WTC11 (cell line): ENCODE results near the gene MAP1LC3B. TPM values are rescaled to one million over a fixed set of nuclear protein-coding genes. Genes with fewer than 3 reads are reported as not detected.

Experiments
- ATAC-seq: fragments of 200-7000 bp; cut with Tn5 transposase; 2 replicates; pipeline ENCODE4 v1.10.0; 2021; ENCODE audit warnings: mild to moderate bottlenecking, moderate library complexity
- CTCF ChIA-PET: fragments of 300-600 bp; sonication (Branson Sonifier 250); formaldehyde crosslinking; loops from one replicate; lab custom pipeline; 2021; ENCODE audit warnings: antibody characterized with exemption; lab: Charles Lee
- POLR2A ChIA-PET: fragments of 350-600 bp; sonication (Branson Sonifier 250); formaldehyde crosslinking; loops from one replicate; lab custom pipeline; 2021; ENCODE audit warnings: antibody characterized with exemption; lab: Charles Lee
- DNase-seq: peaks from one replicate; pipeline ENCODE4 v3.0.0; 2021; ENCODE audit warnings: low spot score
- H3K27ac Mint-ChIP-seq: 2 replicates; pipeline ENCODE4 v1.8.0; 2021; ENCODE audit warnings: mixed read lengths
- H3K27me3 Mint-ChIP-seq: 2 replicates; pipeline ENCODE4 v1.8.0; 2021; ENCODE audit warnings: low read depth, mild to moderate bottlenecking, moderate library complexity, mixed read lengths
- H3K36me3 Mint-ChIP-seq: 2 replicates; pipeline ENCODE4 v1.8.0; 2021; ENCODE audit warnings: mixed read lengths
- H3K4me1 Mint-ChIP-seq: 2 replicates; pipeline ENCODE4 v1.8.0; 2022; ENCODE audit warnings: mixed read lengths
- H3K4me3 Mint-ChIP-seq: 2 replicates; pipeline ENCODE4 v1.8.0; 2021; ENCODE audit warnings: mild to moderate bottlenecking, moderate library complexity, mixed read lengths
- H3K9me3 Mint-ChIP-seq: 2 replicates; pipeline ENCODE4 v1.8.0; 2021; ENCODE audit warnings: mixed read lengths
- AFF4 ChIP-seq: sonication (generic); formaldehyde crosslinking; IDR thresholded peaks from 2 replicates; pipeline ENCODE4 v1.8.1; 2023; ENCODE audit warnings: mild to moderate bottlenecking, missing genetic modification reagents, borderline replicate concordance
- ARID4B ChIP-seq: sonication (generic); formaldehyde crosslinking; IDR thresholded peaks from 2 replicates; pipeline ENCODE4 v1.8.0; 2023; ENCODE audit warnings: missing genetic modification reagents, mild to moderate bottlenecking, borderline replicate concordance
- E2F4 ChIP-seq: sonication (generic); formaldehyde crosslinking; IDR thresholded peaks from 2 replicates; pipeline ENCODE4 v1.8.1; 2022; ENCODE audit warnings: low read depth, mild to moderate bottlenecking, moderate library complexity, missing genetic modification reagents, borderline replicate concordance
- FOXK1 ChIP-seq: sonication (generic); formaldehyde crosslinking; IDR thresholded peaks from 2 replicates; pipeline ENCODE4 v1.8.0; 2022; ENCODE audit warnings: mild to moderate bottlenecking, moderate library complexity, missing genetic modification reagents
- NR3C1 ChIP-seq: sonication (generic); formaldehyde crosslinking; conservative IDR thresholded peaks from 2 replicates; pipeline ENCODE4 v1.8.1; 2023; ENCODE audit warnings: low read depth, mild to moderate bottlenecking, missing genetic modification reagents
- PRRX2 ChIP-seq: fragments of 250-450 bp; sonication (Bioruptor Pico); IDR thresholded peaks from 2 replicates; pipeline ENCODE4 v1.8.0; 2021; ENCODE audit warnings: mild to moderate bottlenecking
- TEAD4 ChIP-seq: sonication (generic); formaldehyde crosslinking; IDR thresholded peaks from 2 replicates; pipeline ENCODE4 v1.8.0; 2022; ENCODE audit warnings: mild to moderate bottlenecking, missing genetic modification reagents
- ZBTB21 ChIP-seq: sonication (generic); formaldehyde crosslinking; IDR thresholded peaks from 2 replicates; pipeline ENCODE4 v1.8.1; 2023; ENCODE audit warnings: mild to moderate bottlenecking, missing genetic modification reagents, borderline replicate concordance
- ZBTB43 ChIP-seq: sonication (generic); formaldehyde crosslinking; IDR thresholded peaks from 2 replicates; pipeline ENCODE4 v1.8.1; 2023; ENCODE audit warnings: mild to moderate bottlenecking, missing genetic modification reagents
- ZMAT4 ChIP-seq: fragments of 250-450 bp; sonication (Bioruptor Pico); IDR thresholded peaks from 2 replicates; pipeline ENCODE4 v1.9.0; 2021; ENCODE audit warnings: mild to moderate bottlenecking
- ZNF317 ChIP-seq: sonication (generic); formaldehyde crosslinking; IDR thresholded peaks from 2 replicates; pipeline ENCODE4 v1.8.1; 2023; ENCODE audit warnings: low read depth, mild to moderate bottlenecking, moderate library complexity, missing genetic modification reagents, borderline replicate concordance
- ZNF416 ChIP-seq: fragments of 250-450 bp; sonication (Bioruptor Pico); IDR thresholded peaks from 2 replicates; pipeline ENCODE4 v1.9.0; 2021; ENCODE audit warnings: mild to moderate bottlenecking, inconsistent platforms
- ZNF425 ChIP-seq: fragments of 250-450 bp; sonication (Bioruptor Pico); conservative IDR thresholded peaks from 2 replicates; pipeline ENCODE4 v1.9.0; 2021; ENCODE audit warnings: mild to moderate bottlenecking
- ZNF512 ChIP-seq: sonication (generic); formaldehyde crosslinking; IDR thresholded peaks from 2 replicates; pipeline ENCODE4 v1.8.1; 2022; ENCODE audit warnings: missing genetic modification reagents, borderline replicate concordance
- ZNF671 ChIP-seq: fragments of 250-450 bp; sonication (Bioruptor Pico); IDR thresholded peaks from 2 replicates; pipeline ENCODE4 v1.8.0; 2021; ENCODE audit warnings: mild to moderate bottlenecking
- total RNA-seq: library from RNA; stranded (reverse); gene quantifications from 3 replicates; pipeline ENCODE4 v1.2.3, GENCODE V29; 2021

MAP1LC3B gene
- total RNA-seq, 1 experiment from 2014 or later, result 46.9 TPM

GRCh38 chr16:87425941-87426340 lies 33.8 kb downstream of the MAP1LC3B start (continued):
- TF ChIP-seq ZBTB43 (CRISPR knock-in tag) (no peak), ZNF512 (CRISPR knock-in tag) (no peak), PRRX2 (CRISPR knock-in tag) (no peak), ZNF671 (no peak)

- no peak for DNase-seq
- no peaks in the 10 kb centered on the region for H3K9me3 Mint-ChIP-seq
- peaks cover 29% of the 10 kb centered on the region for H3K36me3 Mint-ChIP-seq
- peaks cover 35% of the 10 kb centered on the region for H3K4me1 Mint-ChIP-seq
- peak overlapping the region; percentile 58 for H3K27ac Mint-ChIP-seq
- H3K4me3 Mint-ChIP-seq, result no peak overlapping the region
- H3K27me3 Mint-ChIP-seq, result no peaks in the 10 kb centered on the region
- ATAC-seq, result peak; percentile 52
- ChIA-PET CTCF (interaction anchor here (1.0 to 1.6 kb wide), 4 partner anchors 10 to 145 kb away, joined by 3 to 9 read pairs (median 4); no protein-coding TSS in a partner anchor), POLR2A (no interaction called here)
- no peak for TF ChIP-seq ZNF317 (CRISPR knock-in tag)
- TF ChIP-seq ZBTB21, result no peak
- TF ChIP-seq ZMAT4 (CRISPR knock-in tag), result no peak
These were observed 34.5 kb downstream of the MAP1LC3B start for GRCh38 chr16:87426423-87427215.

GRCh38 chr16:87431926-87432325 lies 39.8 kb downstream of the MAP1LC3B start:
- DNase-seq (no peak), ATAC-seq (no peak)
- ChIA-PET POLR2A (no interaction called here), CTCF (interaction anchor here (1.1 kb wide), 2 partner anchors 205 kb away, joined by 3 read pairs; no protein-coding TSS in a partner anchor)
- H3K27me3 Mint-ChIP-seq, result no peaks in the 10 kb centered on the region
- H3K36me3 Mint-ChIP-seq, result peaks cover 10% of the 10 kb centered on the region
- H3K4me1 Mint-ChIP-seq, result peaks cover 12% of the 10 kb centered on the region
- no peaks in the 10 kb centered on the region for H3K9me3 Mint-ChIP-seq
- H3K4me3 Mint-ChIP-seq, result no peak overlapping the region
- H3K27ac Mint-ChIP-seq, result peak overlapping the region; percentile 45; the same call in 1 of the 2 replicates
- TF ChIP-seq FOXK1 (CRISPR knock-in tag) (no peak), ARID4B (no peak), TEAD4 (CRISPR knock-in tag) (no peak), ZNF425 (CRISPR knock-in tag) (no peak), NR3C1 (no peak), AFF4 (CRISPR knock-in tag) (no peak), PRRX2 (CRISPR knock-in tag) (no peak), E2F4 (CRISPR knock-in tag) (no peak), ZNF416 (CRISPR knock-in tag) (no peak)
